ENCODE results near the gene PEX5L.

DNA sequence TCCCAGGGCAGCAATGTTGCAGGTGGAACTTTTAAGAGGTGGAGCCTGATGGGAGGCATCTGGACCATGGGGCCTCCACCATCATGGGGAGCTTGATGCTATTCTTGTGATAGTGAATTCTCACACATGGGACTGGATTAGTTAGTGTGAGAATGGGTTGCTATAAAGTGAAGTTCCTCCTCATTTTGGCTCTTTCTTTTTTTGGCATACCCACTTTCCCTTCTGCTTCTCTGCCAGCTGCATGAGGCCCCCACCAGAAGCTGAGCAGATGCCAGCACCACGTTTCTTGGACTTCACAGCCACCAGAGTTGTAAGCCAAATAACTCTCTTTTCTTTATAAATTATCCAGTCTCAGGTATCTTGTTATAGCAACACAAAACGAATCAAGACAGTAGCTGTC, 101.0 kb downstream of the PEX5L start:
- TF ChIP-seq, protein P1, sequence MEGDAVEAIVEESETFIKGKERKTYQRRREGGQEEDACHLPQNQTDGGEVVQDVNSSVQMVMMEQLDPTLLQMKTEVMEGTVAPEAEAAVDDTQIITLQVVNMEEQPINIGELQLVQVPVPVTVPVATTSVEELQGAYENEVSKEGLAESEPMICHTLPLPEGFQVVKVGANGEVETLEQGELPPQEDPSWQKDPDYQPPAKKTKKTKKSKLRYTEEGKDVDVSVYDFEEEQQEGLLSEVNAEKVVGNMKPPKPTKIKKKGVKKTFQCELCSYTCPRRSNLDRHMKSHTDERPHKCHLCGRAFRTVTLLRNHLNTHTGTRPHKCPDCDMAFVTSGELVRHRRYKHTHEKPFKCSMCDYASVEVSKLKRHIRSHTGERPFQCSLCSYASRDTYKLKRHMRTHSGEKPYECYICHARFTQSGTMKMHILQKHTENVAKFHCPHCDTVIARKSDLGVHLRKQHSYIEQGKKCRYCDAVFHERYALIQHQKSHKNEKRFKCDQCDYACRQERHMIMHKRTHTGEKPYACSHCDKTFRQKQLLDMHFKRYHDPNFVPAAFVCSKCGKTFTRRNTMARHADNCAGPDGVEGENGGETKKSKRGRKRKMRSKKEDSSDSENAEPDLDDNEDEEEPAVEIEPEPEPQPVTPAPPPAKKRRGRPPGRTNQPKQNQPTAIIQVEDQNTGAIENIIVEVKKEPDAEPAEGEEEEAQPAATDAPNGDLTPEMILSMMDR (IDR thresholded peaks at IDR 0.05; ENCODE audit: insufficient read depth, low read length, poor library complexity, severe bottlenecking) = no peak
- no peak for TF ChIP-seq EZH2phosphoT487 (conservative IDR thresholded peaks at IDR 0.05; ENCODE audit: low read length)
